Measurements from ENCODE around the gene TENT4A.

Gene TENT4A

DNA sequence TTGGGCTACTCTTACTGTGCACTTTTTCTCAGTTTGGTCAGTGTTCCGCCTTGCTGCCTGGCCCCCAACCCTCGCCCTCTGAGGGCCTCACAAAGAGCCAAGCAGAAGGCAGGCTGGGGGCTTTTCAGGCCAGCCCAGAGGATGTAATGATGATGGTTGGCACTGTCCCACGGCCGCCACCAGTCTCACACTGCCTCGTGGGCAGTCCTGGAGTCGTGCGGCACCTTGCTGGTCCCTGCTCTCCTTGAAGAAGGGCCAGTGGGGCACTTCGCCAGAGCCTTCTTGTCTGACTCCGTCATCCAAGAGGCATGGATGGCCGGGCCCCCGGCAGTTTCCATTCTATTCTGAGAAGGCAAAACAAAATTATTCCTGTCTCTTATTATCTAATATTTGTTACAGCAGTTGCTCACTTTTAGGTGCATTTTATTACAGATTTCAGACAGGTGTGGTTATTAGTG is 21.0 kb downstream of the TENT4A start:
- no peak for DNase-seq

GRCh38 chr5:6734781-6735180 is 21.5 kb downstream of the TENT4A start:
- no peak for DNase-seq

GRCh38 chr5:6736106-6736505 is 22.9 kb downstream of the TENT4A start:
- no peak for DNase-seq

DNA sequence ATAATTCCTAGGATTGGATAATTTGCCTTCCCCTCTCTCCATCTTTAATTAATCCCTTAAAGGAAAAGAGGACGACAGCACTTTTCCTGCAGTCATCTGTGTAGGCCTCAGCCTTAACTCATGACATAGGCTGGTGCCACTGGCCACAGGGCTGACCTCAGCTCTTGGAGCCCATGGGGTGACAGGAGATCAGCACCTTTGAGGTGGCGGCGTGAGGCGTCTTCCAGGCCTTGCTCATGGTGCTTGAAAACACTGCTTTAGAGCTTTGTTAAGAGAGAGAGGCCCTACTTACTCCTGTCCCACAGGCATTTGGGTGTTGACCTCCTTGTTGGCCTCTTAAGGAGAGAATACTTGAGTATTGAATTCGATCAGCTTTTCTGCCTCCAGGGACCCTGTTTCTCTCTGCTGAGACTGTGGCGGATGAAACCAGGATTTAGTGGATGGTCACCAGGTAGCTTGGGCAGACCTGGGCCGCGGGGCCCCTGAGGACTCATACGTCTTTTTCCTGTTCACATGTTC is 23.4 kb downstream of the TENT4A start:
- no peak for DNase-seq

DNA sequence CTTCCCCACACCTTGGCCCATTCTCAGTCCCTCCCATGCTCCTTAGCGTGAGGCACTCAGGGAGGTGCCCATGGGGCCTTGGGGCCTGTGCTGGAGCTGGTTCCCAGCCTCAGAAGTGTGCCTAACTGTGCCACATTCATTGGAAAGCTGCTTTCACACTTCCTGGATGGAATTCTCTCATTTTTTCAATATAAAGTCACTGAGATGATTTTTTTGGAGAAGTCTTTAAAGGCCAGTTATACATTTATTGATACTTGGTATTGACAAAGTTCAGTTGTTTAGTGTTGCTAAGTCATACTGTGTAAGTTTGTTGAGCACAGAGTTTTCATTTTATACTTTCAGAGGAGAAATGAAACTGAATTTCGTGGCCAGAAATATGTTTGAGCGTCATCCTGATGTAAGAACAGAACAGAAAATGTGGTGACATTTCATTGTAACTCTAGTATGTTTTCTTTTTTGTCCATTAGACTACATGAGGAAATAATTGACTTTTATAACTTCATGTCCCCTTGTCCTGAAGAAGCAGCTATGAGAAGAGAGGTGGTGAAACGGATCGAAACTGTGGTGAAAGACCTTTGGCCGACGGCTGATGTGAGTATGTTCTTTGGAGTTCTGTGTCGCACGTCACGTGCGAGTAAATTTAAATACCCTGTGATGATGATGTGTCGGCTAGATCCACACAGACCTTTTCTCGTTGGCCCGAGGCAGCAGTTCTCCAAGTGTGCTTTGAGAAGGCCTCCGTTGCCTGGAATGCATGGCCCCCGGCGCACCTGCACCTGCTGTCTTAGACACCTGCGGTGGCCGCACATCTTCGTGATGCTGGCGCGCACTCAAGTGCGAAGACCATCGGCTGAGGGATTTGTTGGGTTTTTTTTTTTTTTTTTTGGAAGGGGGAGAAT is 24.1 kb downstream of the TENT4A start:
- no peak for DNase-seq

GRCh38 chr5:6739603-6740002 is 26.4 kb downstream of the TENT4A start:
- DNase-seq, result no peak

GRCh38 chr5:6740586-6741150 is 27.4 kb downstream of the TENT4A start:
- DNase-seq, result no peak

GRCh38 chr5:6742081-6742758 is 29.0 kb downstream of the TENT4A start:
- no peak for DNase-seq

- DNase-seq, result no peak
Measured at GRCh38 chr5:6743161-6743560, 29.9 kb downstream of the TENT4A start.

GRCh38 chr5:6744841-6745705 is 31.8 kb downstream of the TENT4A start:
- DNase-seq, result no peak

GRCh38 chr5:6745706-6746222 is 32.5 kb downstream of the TENT4A start:
- DNase-seq, result peak in 4 of 6 experiments; percentile 3 to 56 (median 35)

DNA sequence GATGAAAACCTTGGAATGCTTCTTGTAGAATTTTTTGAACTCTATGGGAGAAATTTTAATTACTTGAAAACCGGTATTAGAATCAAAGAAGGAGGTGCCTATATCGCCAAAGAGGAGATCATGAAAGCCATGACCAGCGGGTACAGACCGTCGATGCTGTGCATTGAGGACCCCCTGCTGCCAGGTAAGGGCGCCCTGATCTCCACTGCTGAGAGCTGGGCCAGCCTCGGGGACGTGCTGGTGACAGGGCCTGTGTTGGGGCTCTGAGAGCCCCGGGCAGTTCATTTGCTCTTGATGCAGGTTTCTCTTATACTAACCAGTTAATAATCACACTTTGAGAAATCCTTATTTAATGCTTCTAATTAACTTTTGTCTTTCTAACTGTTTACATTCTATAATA is 33.0 kb downstream of the TENT4A start:
- no peak for DNase-seq

- DNase-seq, result no peak
Measured at GRCh38 chr5:6747103-6747502, 33.9 kb downstream of the TENT4A start.

- no peak for DNase-seq
Measured at GRCh38 chr5:6748142-6748541, 34.9 kb downstream of the TENT4A start.

DNA sequence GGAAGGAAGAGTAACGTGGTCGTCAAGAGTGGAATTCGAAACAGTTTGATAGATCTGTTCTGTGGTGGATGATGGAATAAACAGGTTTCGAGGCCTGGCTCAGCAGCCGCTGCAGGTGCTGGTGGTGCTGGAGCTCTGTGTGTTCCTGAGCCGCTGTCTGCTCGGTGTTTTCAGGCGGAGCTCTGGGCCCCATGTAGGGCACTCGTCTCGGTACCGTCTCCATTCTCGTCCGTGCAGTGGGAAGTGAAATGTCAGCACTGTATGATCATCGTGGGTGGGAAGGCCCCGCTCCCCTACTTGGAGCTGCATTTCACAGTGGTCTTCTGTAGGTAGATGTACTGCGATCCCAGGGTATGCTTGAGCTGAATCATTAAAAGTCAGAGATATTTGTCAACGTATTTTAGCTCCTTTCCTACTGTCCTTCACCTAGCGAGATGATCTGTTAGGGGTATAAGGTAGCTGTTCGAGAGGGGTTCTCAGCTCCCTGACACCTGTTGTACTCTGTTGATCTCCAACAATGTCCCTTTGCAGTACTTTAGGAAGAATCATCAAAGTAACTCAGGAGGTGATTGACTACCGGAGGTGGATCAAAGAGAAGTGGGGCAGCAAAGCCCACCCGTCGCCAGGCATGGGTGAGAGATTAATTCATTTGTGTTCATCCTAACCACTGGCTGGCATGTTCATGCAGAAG is 35.9 kb downstream of the TENT4A start:
- no peak for DNase-seq

- DNase-seq, result no peak
Measured at GRCh38 chr5:6750142-6750840, 37.1 kb downstream of the TENT4A start.

GRCh38 chr5:6750951-6751685 is 37.9 kb downstream of the TENT4A start:
- DNase-seq, result no peak

GRCh38 chr5:6752236-6752635 is 39.0 kb downstream of the TENT4A start:
- no peak for DNase-seq

DNA sequence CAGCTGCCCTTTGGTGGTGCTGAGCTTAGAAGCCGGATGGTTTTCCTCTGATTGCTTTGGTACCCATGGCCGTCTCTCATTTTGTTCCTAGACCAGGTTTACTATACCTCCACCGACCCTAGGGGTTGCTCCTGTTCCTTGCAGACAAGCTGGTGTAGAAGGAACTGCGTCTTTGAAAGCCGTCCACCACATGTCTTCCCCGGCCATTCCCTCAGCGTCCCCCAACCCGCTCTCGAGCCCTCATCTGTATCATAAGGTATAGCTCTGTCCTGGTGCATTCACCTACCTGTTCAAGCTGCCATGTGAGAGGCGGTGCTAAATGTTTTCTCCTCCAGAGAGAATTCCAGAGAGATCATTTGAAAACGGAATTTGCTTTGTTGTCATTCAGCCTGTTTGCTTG is 39.5 kb downstream of the TENT4A start:
- no peak for DNase-seq

GRCh38 chr5:6753851-6754250 is 40.6 kb downstream of the TENT4A start:
- DNase-seq, result no peak

Measured in stimulated activated naive CD4-positive, alpha-beta T cell (primary cell).